Measurements from ENCODE around the gene PPAN. TPM values are rescaled to one million over a fixed set of nuclear protein-coding genes. Genes with fewer than 3 reads are reported as not detected.

Gene PPAN
- total RNA-seq, 5 donors from 2014 or later (not counting 1 experiment from before 2014, with no cell fraction given), result 89.3 to 140 (median 123) TPM

DNA sequence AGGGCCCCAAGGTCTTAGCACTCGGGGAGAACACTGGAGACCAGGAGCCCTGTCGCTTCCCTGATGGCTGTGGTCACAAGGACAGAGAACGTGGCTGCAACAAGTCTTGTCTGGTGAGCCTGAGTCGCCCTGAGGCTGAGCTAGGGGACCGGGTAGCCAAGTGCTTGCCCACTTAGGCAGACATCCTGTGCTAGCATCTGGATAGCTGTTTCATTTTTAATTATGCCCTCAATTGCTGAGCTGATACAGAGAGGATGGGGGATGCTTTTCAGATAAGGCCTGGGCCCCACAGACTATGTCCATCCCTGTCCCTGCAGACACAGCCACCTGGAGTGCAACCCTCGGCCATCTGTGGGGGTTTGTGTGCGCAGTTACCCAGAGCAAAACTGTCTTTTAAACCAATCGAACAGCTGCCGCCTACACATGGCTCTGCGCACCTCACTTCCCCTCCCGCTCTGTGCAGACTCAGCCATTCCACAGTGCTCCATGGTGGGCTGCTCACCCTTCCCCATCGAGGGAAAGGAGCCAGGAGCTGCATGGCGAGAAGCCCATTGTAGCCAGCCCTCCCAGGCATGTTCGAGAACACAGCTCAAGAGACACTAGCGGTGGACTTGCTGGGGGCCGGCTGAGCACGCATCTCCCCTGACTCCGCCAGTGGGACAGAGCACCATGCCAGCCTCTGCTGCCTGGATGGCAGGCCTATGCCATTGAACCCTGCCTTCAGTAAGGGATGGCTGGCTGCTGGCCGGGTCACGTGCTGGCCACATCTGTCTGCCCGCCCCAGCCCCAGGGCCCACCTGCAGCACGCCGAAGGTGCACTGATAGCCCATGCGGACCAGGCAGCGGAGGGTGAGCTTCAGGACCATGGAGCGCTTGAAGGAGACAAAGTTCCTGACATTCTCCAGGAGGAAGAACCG, 33.0 kb downstream of the PPAN start:
- Histone ChIP-seq H3K4me3 (ENCODE audit: control insufficient read depth in 1 of 2, extremely low read depth in 1 of 2, low read length in 1 of 2) (no peak overlapping the region), H3K27ac (ENCODE audit: low read length) (no peak overlapping the region), H3K9me3 (no peaks in the 10 kb centered on the region), H3K4me1 (ENCODE audit: control insufficient read depth in 1 of 2, extremely low read depth in 1 of 2, insufficient read depth in 2 of 2, low read length in 2 of 2) (peaks cover 21 to 43% of the 10 kb centered on the region in 2 experiments), H3K36me3 (ENCODE audit: control insufficient read depth in 2 of 2, extremely low read depth in 1 of 2, insufficient read depth in 1 of 2, low read length in 1 of 2) (peaks cover 35 to 85% of the 10 kb centered on the region in 2 donors), H3K27me3 (replicated peaks in 1 of 2; ENCODE audit: control insufficient read depth in 2 of 2, extremely low read depth in 1 of 2, insufficient read depth in 2 of 2, low read length in 1 of 2) (no peaks in the 10 kb centered on the region)
- ChIA-PET CTCF (interaction anchor here in 1 of 2 donors (0.5 kb wide), 1 partner anchor 43 kb away, joined by 3 read pairs; no protein-coding TSS in a partner anchor), POLR2A (interaction anchor here in 1 of 2 donors (0.6 kb wide), 1 partner anchor 247 kb away, joined by 4 read pairs; no protein-coding TSS in a partner anchor)
- Mint-ChIP-seq H3K4me3 (no peak overlapping the region), H3K36me3 (peaks cover 42% of the 10 kb centered on the region), H3K4me1 (peaks cover 39 to 41% (median 41%) of the 10 kb centered on the region in 3 donors), H3K27me3 (no peaks in the 10 kb centered on the region), H3K27ac (peak overlapping the region; percentile 69 to 80), H3K9me3 (no peaks in the 10 kb centered on the region)
- no peak for ATAC-seq (replicated peaks in 1 of 4)
- DNase-seq, result no peak
- WGBS (ENCODE audit: insufficient coverage), result 97% methylated on average over 25 of the region's 27 CpGs

DNA sequence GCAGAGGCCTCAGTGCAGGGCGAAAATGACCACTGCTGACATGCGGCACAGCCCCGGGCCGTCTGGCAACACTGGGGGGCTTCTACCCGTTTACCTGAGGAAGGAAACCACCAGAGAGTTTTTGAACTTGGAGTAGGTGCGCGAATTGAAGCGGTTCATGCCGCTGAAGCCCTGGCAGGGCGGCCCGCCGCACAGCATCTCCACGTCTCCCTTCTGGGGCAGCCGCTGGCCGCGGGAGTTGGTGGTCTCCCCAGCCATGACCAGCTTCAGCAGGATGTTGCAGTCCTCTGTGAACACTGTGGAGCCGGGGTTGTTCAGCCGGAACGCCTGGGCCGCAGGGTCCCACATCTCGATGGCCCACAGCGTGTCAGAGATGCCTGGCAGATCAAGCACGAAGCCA, 33.8 kb downstream of the PPAN start:
- H3K4me1 ChIP-seq (ENCODE audit: control insufficient read depth in 1 of 2, extremely low read depth in 1 of 2, insufficient read depth in 2 of 2, low read length in 2 of 2), result peaks cover 21 to 51% of the 10 kb centered on the region in 2 experiments
- H3K36me3 ChIP-seq (ENCODE audit: control insufficient read depth in 2 of 2, extremely low read depth in 1 of 2, insufficient read depth in 1 of 2, low read length in 1 of 2), result peaks cover 33 to 90% of the 10 kb centered on the region in 2 donors
- ChIA-PET POLR2A (no interaction called here), CTCF (interaction anchor here in 1 of 2 donors (0.7 kb wide), 1 partner anchor 22 kb away, joined by 4 read pairs; no protein-coding TSS in a partner anchor)
- H3K4me3 ChIP-seq (ENCODE audit: control insufficient read depth in 1 of 2, extremely low read depth in 1 of 2, low read length in 1 of 2), result no peak overlapping the region
- H3K27ac Mint-ChIP-seq, result peak overlapping the region in 1 of 2 donors; percentile 81
- no peak for DNase-seq
- no peaks in the 10 kb centered on the region for H3K27me3 Mint-ChIP-seq
- ATAC-seq (replicated peaks in 1 of 4), result no peak
- no peaks in the 10 kb centered on the region for H3K27me3 ChIP-seq (replicated peaks in 1 of 2; ENCODE audit: control insufficient read depth in 2 of 2, extremely low read depth in 1 of 2, insufficient read depth in 2 of 2, low read length in 1 of 2)
- no peaks in the 10 kb centered on the region for H3K9me3 ChIP-seq
- H3K36me3 Mint-ChIP-seq, result peaks cover 43% of the 10 kb centered on the region
- WGBS (ENCODE audit: insufficient coverage), result 98% methylated on average over 19 of the region's 23 CpGs
- H3K9me3 Mint-ChIP-seq, result no peaks in the 10 kb centered on the region
- no peak overlapping the region for H3K4me3 Mint-ChIP-seq
- peaks cover 45 to 49% (median 49%) of the 10 kb centered on the region in 3 donors for H3K4me1 Mint-ChIP-seq
- no peak overlapping the region for H3K27ac ChIP-seq (ENCODE audit: low read length)

- Mint-ChIP-seq H3K27me3 (no peaks in the 10 kb centered on the region), H3K9me3 (no peaks in the 10 kb centered on the region), H3K4me1 (peaks cover 45 to 57% (median 55%) of the 10 kb centered on the region in 3 donors), H3K36me3 (peaks cover 56% of the 10 kb centered on the region), H3K4me3 (peak overlapping the region in 2 of 3 donors; percentile 36 to 78), H3K27ac (peak overlapping the region; percentile 100)
- Histone ChIP-seq H3K4me3 (ENCODE audit: control insufficient read depth in 1 of 2, extremely low read depth in 1 of 2, low read length in 1 of 2) (no peak overlapping the region), H3K9me3 (no peaks in the 10 kb centered on the region), H3K4me1 (ENCODE audit: control insufficient read depth in 1 of 2, extremely low read depth in 1 of 2, insufficient read depth in 2 of 2, low read length in 2 of 2) (peaks cover 21 to 54% of the 10 kb centered on the region in 2 experiments), H3K27me3 (replicated peaks in 1 of 2; ENCODE audit: control insufficient read depth in 2 of 2, extremely low read depth in 1 of 2, insufficient read depth in 2 of 2, low read length in 1 of 2) (no peaks in the 10 kb centered on the region), H3K27ac (ENCODE audit: low read length) (peak overlapping the region; percentile 97), H3K36me3 (ENCODE audit: control insufficient read depth in 2 of 2, extremely low read depth in 1 of 2, insufficient read depth in 1 of 2, low read length in 1 of 2) (peaks cover 33 to 90% of the 10 kb centered on the region in 2 donors)
- ATAC-seq (replicated peaks in 1 of 4) (no peak), DNase-seq (no peak)
- ChIA-PET CTCF (interaction anchor here in 1 of 2 donors (0.7 kb wide), 1 partner anchor 9 kb away, joined by 3 read pairs; no protein-coding TSS in a partner anchor), POLR2A (interaction anchor here in 1 of 2 donors (0.6 kb wide), 1 partner anchor 45 kb away, joined by 5 read pairs; no protein-coding TSS in a partner anchor)
- 98% methylated on average over 11 of the region's 13 CpGs for WGBS (ENCODE audit: insufficient coverage)
Measured at GRCh38 chr19:10141479-10141878, 35.3 kb downstream of the PPAN start.

DNA sequence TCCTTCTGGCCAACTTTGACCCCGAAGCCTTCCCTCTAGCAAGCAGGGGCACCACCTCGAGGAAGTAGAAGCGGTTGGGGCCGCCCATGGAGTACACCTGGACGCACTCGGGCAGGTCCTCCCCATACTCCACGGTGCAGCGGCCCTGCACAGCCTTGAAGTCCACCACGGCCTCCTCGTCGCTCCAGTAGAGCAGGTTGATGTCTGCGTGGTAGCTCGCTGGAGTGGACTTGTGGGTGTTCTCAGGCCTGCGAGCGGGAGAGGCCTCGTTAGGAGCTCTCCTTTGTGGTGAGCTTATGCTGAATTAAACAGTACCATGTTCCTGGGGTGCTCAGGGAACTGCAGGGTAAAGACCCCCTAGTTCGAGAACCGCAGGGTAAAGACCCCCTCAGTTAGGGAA, 35.8 kb downstream of the PPAN start:
- Histone ChIP-seq H3K27ac (ENCODE audit: low read length) (peak overlapping the region; percentile 97), H3K9me3 (no peaks in the 10 kb centered on the region), H3K4me3 (ENCODE audit: control insufficient read depth in 1 of 2, extremely low read depth in 1 of 2, low read length in 1 of 2) (peak overlapping the region; percentile 34 to 49), H3K36me3 (ENCODE audit: control insufficient read depth in 2 of 2, extremely low read depth in 1 of 2, insufficient read depth in 1 of 2, low read length in 1 of 2) (peaks cover 30 to 90% of the 10 kb centered on the region in 2 donors), H3K27me3 (replicated peaks in 1 of 2; ENCODE audit: control insufficient read depth in 2 of 2, extremely low read depth in 1 of 2, insufficient read depth in 2 of 2, low read length in 1 of 2) (no peaks in the 10 kb centered on the region), H3K4me1 (ENCODE audit: control insufficient read depth in 1 of 2, extremely low read depth in 1 of 2, insufficient read depth in 2 of 2, low read length in 2 of 2) (peaks cover 21 to 54% of the 10 kb centered on the region in 2 experiments)
- ATAC-seq (replicated peaks in 1 of 4) (no peak), DNase-seq (no peak)
- Mint-ChIP-seq H3K27me3 (no peaks in the 10 kb centered on the region), H3K4me1 (peaks cover 45 to 58% (median 55%) of the 10 kb centered on the region in 3 donors), H3K27ac (peak overlapping the region; percentile 100), H3K36me3 (peaks cover 55% of the 10 kb centered on the region), H3K9me3 (no peaks in the 10 kb centered on the region), H3K4me3 (peak overlapping the region; percentile 74 to 78 (median 78))
- WGBS (ENCODE audit: insufficient coverage), result 60% methylated on average over 1 of the region's 18 CpGs
- CTCF ChIA-PET, result interaction anchor here (0.6 to 0.7 kb wide), 2 partner anchors 10 to 218 kb away, joined by 3 to 6 read pairs; no protein-coding TSS in a partner anchor
- POLR2A ChIA-PET, result interaction anchor here in 1 of 2 donors (0.6 to 0.9 kb wide), 2 partner anchors 33 to 46 kb away, joined by 5 read pairs; no protein-coding TSS in a partner anchor

DNA sequence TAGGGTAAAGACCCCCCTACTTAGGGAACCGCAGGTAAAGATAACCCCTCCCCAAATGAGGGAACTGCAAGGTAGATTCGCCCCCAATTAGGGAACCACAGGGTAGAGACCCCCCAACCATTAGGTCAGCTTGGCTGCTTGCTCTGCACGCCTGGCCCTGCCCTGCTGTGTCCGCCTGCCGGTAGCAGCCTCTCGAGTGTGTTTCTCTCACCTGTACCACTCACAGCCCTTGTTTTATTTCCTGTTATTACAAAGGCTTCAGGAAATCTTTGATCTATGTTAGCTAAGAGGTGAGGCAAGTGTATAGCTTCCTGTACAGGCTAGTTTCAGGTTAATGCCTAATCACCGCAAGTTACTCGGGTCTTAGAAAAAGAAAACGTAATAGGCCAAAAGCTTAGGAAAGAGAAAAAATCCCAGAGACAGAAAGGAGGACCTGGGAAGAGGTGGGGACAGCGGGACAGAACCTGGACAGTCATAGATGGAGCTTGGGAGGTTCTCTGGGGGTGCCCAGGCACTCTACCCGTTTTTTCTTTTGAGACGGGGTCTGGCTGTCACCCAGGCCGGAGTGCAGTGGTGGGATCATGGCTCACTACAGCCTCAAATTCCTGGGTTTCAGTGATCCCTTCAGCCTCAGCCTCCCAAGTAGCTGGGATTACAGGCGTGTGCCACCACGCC, 36.7 kb downstream of the PPAN start:
- no peaks in the 10 kb centered on the region for H3K27me3 Mint-ChIP-seq
- H3K9me3 Mint-ChIP-seq, result no peaks in the 10 kb centered on the region
- peaks cover 45 to 58% (median 51%) of the 10 kb centered on the region in 3 donors for H3K4me1 Mint-ChIP-seq
- peaks cover 21 to 54% of the 10 kb centered on the region in 2 experiments for H3K4me1 ChIP-seq (ENCODE audit: control insufficient read depth in 1 of 2, extremely low read depth in 1 of 2, insufficient read depth in 2 of 2, low read length in 2 of 2)
- DNase-seq (peak in 34 of 35 experiments; percentile 13 to 80 (median 40)), ATAC-seq (replicated peaks in 1 of 4) (peak; percentile 95 to 99 (median 98))
- peaks cover 48% of the 10 kb centered on the region for H3K36me3 Mint-ChIP-seq
- peak overlapping the region; percentile 34 to 49 for H3K4me3 ChIP-seq (ENCODE audit: control insufficient read depth in 1 of 2, extremely low read depth in 1 of 2, low read length in 1 of 2)
- 21% methylated on average over 7 of the region's 15 CpGs for WGBS (ENCODE audit: insufficient coverage)
- POLR2A ChIA-PET, result interaction anchor here (0.5 to 1.0 kb wide), 7 partner anchors 27 to 358 kb away, joined by 3 to 8 read pairs (median 4); partner anchors contain the start of gene DNMT1 (in 1 of the 2)
- no peaks in the 10 kb centered on the region for H3K27me3 ChIP-seq (replicated peaks in 1 of 2; ENCODE audit: control insufficient read depth in 2 of 2, extremely low read depth in 1 of 2, insufficient read depth in 2 of 2, low read length in 1 of 2)
- H3K27ac ChIP-seq (ENCODE audit: low read length), result peak overlapping the region; percentile 97
- H3K27ac Mint-ChIP-seq, result peak overlapping the region; percentile 100
- peak overlapping the region; percentile 74 to 78 (median 78) for H3K4me3 Mint-ChIP-seq
- H3K9me3 ChIP-seq, result no peaks in the 10 kb centered on the region
- H3K36me3 ChIP-seq (ENCODE audit: control insufficient read depth in 2 of 2, extremely low read depth in 1 of 2, insufficient read depth in 1 of 2, low read length in 1 of 2), result peaks cover 26 to 87% of the 10 kb centered on the region in 2 donors
- CTCF ChIA-PET, result interaction anchor here (0.5 to 1.6 kb wide), 14 partner anchors 10 to 1909 kb away, joined by 3 to 9 read pairs (median 5); no protein-coding TSS in a partner anchor

All from T-cell (primary cell).